SK-N-SH treated with all-trans-retinoic acid at 6 μM for 48 hours (cell line): ENCODE data around the gene PGBD1.

Experiments
- ARNTL ChIP-seq: fragments of 450-650 bp; formaldehyde crosslinking; IDR thresholded peaks from 2 replicates; pipeline ENCODE4 v1.5.0; 2020; ENCODE audit warnings: low read depth, mild to moderate bottlenecking, moderate library complexity, borderline replicate concordance
- CSRNP3 ChIP-seq: fragments of 250-450 bp; sonication (Bioruptor Pico); IDR thresholded peaks from 2 replicates; pipeline ENCODE4 v1.5.1; 2021; ENCODE audit warnings: mild to moderate bottlenecking, moderate library complexity
- ESRRG ChIP-seq: fragments of 250-450 bp; sonication (Bioruptor Pico); IDR thresholded peaks from 2 replicates; pipeline ENCODE4 v1.6.1; 2021; ENCODE audit warnings: mild to moderate bottlenecking
- ISL1 ChIP-seq: fragments of 250-450 bp; sonication (Bioruptor Pico); IDR thresholded peaks from 2 replicates; pipeline ENCODE4 v2.1.2; 2022; ENCODE audit warnings: mild to moderate bottlenecking, moderate library complexity
- OSR1 ChIP-seq: fragments of 250-450 bp; sonication (Bioruptor Pico); IDR thresholded peaks from 2 replicates; pipeline ENCODE4 v1.8.0; 2022; ENCODE audit warnings: moderate library complexity, mild to moderate bottlenecking, inconsistent platforms
- PATZ1 ChIP-seq: fragments of 250-450 bp; sonication (Bioruptor Pico); IDR thresholded peaks from 2 replicates; pipeline ENCODE4 v1.8.0; 2020; ENCODE audit warnings: mild to moderate bottlenecking, moderate library complexity, borderline replicate concordance
- POU6F1 ChIP-seq: fragments of 250-450 bp; sonication (Bioruptor Pico); IDR thresholded peaks from 2 replicates; pipeline ENCODE4 v1.8.0; 2021; ENCODE audit warnings: low read depth, mild to moderate bottlenecking, moderate library complexity, borderline replicate concordance
- RARB ChIP-seq: fragments of 250-450 bp; sonication (Bioruptor Pico); IDR thresholded peaks from 2 replicates; pipeline ENCODE4 v1.8.0; 2021; ENCODE audit warnings: mild to moderate bottlenecking, moderate library complexity
- SNAI2 ChIP-seq: fragments of 250-450 bp; sonication (Bioruptor Pico); IDR thresholded peaks from 2 replicates; pipeline ENCODE4 v1.5.0; 2020; ENCODE audit warnings: mild to moderate bottlenecking, moderate library complexity
- TOX ChIP-seq: fragments of 250-450 bp; sonication (Bioruptor Pico); IDR thresholded peaks from 2 replicates; pipeline ENCODE4 v1.8.0; 2021; ENCODE audit warnings: mild to moderate bottlenecking, moderate library complexity, borderline replicate concordance
- ZNF565 ChIP-seq: fragments of 450-650 bp; formaldehyde crosslinking; conservative IDR thresholded peaks from 2 replicates; pipeline ENCODE4 v1.5.0; 2020; ENCODE audit warnings: low read depth, mild to moderate bottlenecking, moderate library complexity

GRCh38 chr6:28340310-28341095 is 59.1 kb downstream of the PGBD1 start:
- TF ChIP-seq TOX (CRISPR knock-in tag) (no peak), ZNF565 (CRISPR knock-in tag) (no peak), SNAI2 (CRISPR knock-in tag) (no peak), CSRNP3 (CRISPR knock-in tag) (no peak), ISL1 (no peak), PATZ1 (CRISPR knock-in tag) (no peak), RARB (CRISPR knock-in tag) (no peak), POU6F1 (CRISPR knock-in tag) (no peak), ESRRG (CRISPR knock-in tag) (no peak), ARNTL (CRISPR knock-in tag) (no peak), OSR1 (CRISPR knock-in tag) (no peak)
